ES-I3 (cell line): ENCODE results near the gene ARL10.

Experiments used
- H3K36me3 ChIP-seq: 2 replicates; pipeline ENCODE4 v1.6.1; 2013; ENCODE audit warnings: mild to moderate bottlenecking, low read length, control low read depth, moderate library complexity; ENCODE audit not compliant: insufficient read depth
- H3K4me1 ChIP-seq: 2 replicates; pipeline ENCODE4 v1.6.1; 2013; ENCODE audit warnings: mild to moderate bottlenecking, control low read depth, low read length; ENCODE audit not compliant: insufficient read depth
- H3K9ac ChIP-seq: 2 replicates; pipeline ENCODE4 v1.6.1; 2013; ENCODE audit warnings: low read depth, mild to moderate bottlenecking, low read length, moderate library complexity
- H3K9me3 ChIP-seq: 2 replicates; pipeline ENCODE4 v1.6.1; 2013; ENCODE audit warnings: mild to moderate bottlenecking, low read length, moderate library complexity; ENCODE audit not compliant: control insufficient read depth, insufficient read depth

ARL10 gene

GRCh38 chr5:176373100-176373818 lies 8.0 kb downstream of the ARL10 start:
- H3K9me3 ChIP-seq: no peaks in the 10 kb centered on the region
- H3K4me1 ChIP-seq: no peaks in the 10 kb centered on the region
- H3K9ac ChIP-seq: no peak overlapping the region
- no peaks in the 10 kb centered on the region; the same call in 1 of the 2 replicates for H3K36me3 ChIP-seq

- peaks cover 8% of the 10 kb centered on the region for H3K36me3 ChIP-seq
- no peak overlapping the region for H3K9ac ChIP-seq
Observed at GRCh38 chr5:176379881-176380280, 14.6 kb downstream of the ARL10 start.

GRCh38 chr5:176381423-176381822 lies 16.1 kb downstream of the ARL10 start:
- Histone ChIP-seq H3K36me3 (peaks cover 13% of the 10 kb centered on the region), H3K9me3 (no peaks in the 10 kb centered on the region), H3K4me1 (no peaks in the 10 kb centered on the region), H3K9ac (no peak overlapping the region)

More at GRCh38 chr5:176379881-176380280, 14.6 kb downstream of the ARL10 start:
- no peaks in the 10 kb centered on the region for H3K4me1 ChIP-seq
- no peaks in the 10 kb centered on the region for H3K9me3 ChIP-seq

- Histone ChIP-seq H3K36me3 (peaks cover 13% of the 10 kb centered on the region), H3K4me1 (no peaks in the 10 kb centered on the region), H3K9ac (no peak overlapping the region), H3K9me3 (no peaks in the 10 kb centered on the region)
Observed at GRCh38 chr5:176381979-176382378, 16.7 kb downstream of the ARL10 start.

- H3K36me3 ChIP-seq: peaks cover 13% of the 10 kb centered on the region
- no peaks in the 10 kb centered on the region for H3K4me1 ChIP-seq
- H3K9ac ChIP-seq: no peak overlapping the region
Observed at GRCh38 chr5:176382721-176383120, 17.4 kb downstream of the ARL10 start.

GRCh38 chr5:176383248-176383905 lies 18.1 kb downstream of the ARL10 start:
- Histone ChIP-seq H3K4me1 (no peaks in the 10 kb centered on the region), H3K9ac (no peak overlapping the region), H3K36me3 (peaks cover 13% of the 10 kb centered on the region), H3K9me3 (no peaks in the 10 kb centered on the region)

More at GRCh38 chr5:176382721-176383120, 17.4 kb downstream of the ARL10 start:
- no peaks in the 10 kb centered on the region for H3K9me3 ChIP-seq

- Histone ChIP-seq H3K9me3 (no peaks in the 10 kb centered on the region), H3K36me3 (peaks cover 13% of the 10 kb centered on the region), H3K9ac (no peak overlapping the region), H3K4me1 (no peaks in the 10 kb centered on the region)
Observed at GRCh38 chr5:176383961-176384360, 18.7 kb downstream of the ARL10 start.

GRCh38 chr5:176384366-176384930 lies 19.2 kb downstream of the ARL10 start:
- Histone ChIP-seq H3K9me3 (no peaks in the 10 kb centered on the region), H3K9ac (no peak overlapping the region), H3K4me1 (no peaks in the 10 kb centered on the region), H3K36me3 (peaks cover 13% of the 10 kb centered on the region)

- Histone ChIP-seq H3K36me3 (peaks cover 13% of the 10 kb centered on the region), H3K4me1 (no peaks in the 10 kb centered on the region), H3K9me3 (no peaks in the 10 kb centered on the region), H3K9ac (no peak overlapping the region)
Observed at GRCh38 chr5:176384991-176385390, 19.7 kb downstream of the ARL10 start.

- no peaks in the 10 kb centered on the region for H3K4me1 ChIP-seq
- H3K9me3 ChIP-seq: no peaks in the 10 kb centered on the region
- peaks cover 11% of the 10 kb centered on the region for H3K36me3 ChIP-seq
- no peak overlapping the region for H3K9ac ChIP-seq
Observed at GRCh38 chr5:176386491-176386890, 21.2 kb downstream of the ARL10 start.

GRCh38 chr5:176387384-176387925 lies 22.2 kb downstream of the ARL10 start:
- Histone ChIP-seq H3K36me3 (peaks cover 11% of the 10 kb centered on the region), H3K4me1 (no peaks in the 10 kb centered on the region)

GRCh38 chr5:176388003-176388443 lies 22.7 kb downstream of the ARL10 start:
- Histone ChIP-seq H3K9ac (peak overlapping the region; percentile 89), H3K36me3 (peaks cover 11% of the 10 kb centered on the region), H3K9me3 (no peaks in the 10 kb centered on the region), H3K4me1 (no peaks in the 10 kb centered on the region)

More at GRCh38 chr5:176387384-176387925, 22.2 kb downstream of the ARL10 start:
- Histone ChIP-seq H3K9me3 (no peaks in the 10 kb centered on the region), H3K9ac (peak overlapping the region; percentile 89)

GRCh38 chr5:176388444-176389134 lies 23.3 kb downstream of the ARL10 start, which contains the start of the genes HIGD2A and NOP16:
HIGD2A (plus strand) TSS chr5:176388751; CDS start chr5:176388820, 69 bp downstream.
NOP16 (minus strand) TSS chr5:176388598; CDS start chr5:176388539, 59 bp downstream.
- peaks cover 11% of the 10 kb centered on the region for H3K36me3 ChIP-seq
- H3K9ac ChIP-seq: peak within 1 kb of the TSS; percentile 89
- no peaks in the 10 kb centered on the region for H3K9me3 ChIP-seq
- no peaks in the 10 kb centered on the region for H3K4me1 ChIP-seq
